ENCODE results near the gene ID3.
"Not testable (repeated sequence)": the region's sequence is repeated elsewhere in the genome, so short reads cannot be mapped to it uniquely, and the experiment has no call there.

Gene ID3

GRCh38 chr1:23554481-23555269, 4.6 kb downstream of the ID3 start:
- DNase-seq: peak; percentile 90
- H3K4me1 Mint-ChIP-seq (ENCODE audit: low read depth): peaks cover 56% of the 10 kb centered on the region
- peaks cover 18% of the 10 kb centered on the region for H3K36me3 Mint-ChIP-seq (ENCODE audit: low read depth)
- no peaks in the 10 kb centered on the region for H3K9me3 Mint-ChIP-seq
- H3K27me3 Mint-ChIP-seq: no peaks in the 10 kb centered on the region
- peak overlapping the region; percentile 92 for H3K27ac Mint-ChIP-seq
- peak overlapping the region; percentile 84 for H3K4me3 Mint-ChIP-seq

GRCh38 chr1:23554127-23554480, 5.2 kb downstream of the ID3 start:
- Mint-ChIP-seq H3K27ac (peak overlapping the region; percentile 86), H3K9me3 (no peaks in the 10 kb centered on the region), H3K4me3 (peak overlapping the region; percentile 78)

GRCh38 chr1:23553231-23554126, 5.8 kb downstream of the ID3 start:
- Mint-ChIP-seq H3K4me1 (ENCODE audit: low read depth) (peaks cover 50% of the 10 kb centered on the region), H3K9me3 (no peaks in the 10 kb centered on the region), H3K4me3 (peak overlapping the region; percentile 78), H3K27me3 (no peaks in the 10 kb centered on the region), H3K27ac (peak overlapping the region; percentile 86), H3K36me3 (ENCODE audit: low read depth) (peaks cover 12% of the 10 kb centered on the region)
- DNase-seq: no peak

More at GRCh38 chr1:23554127-23554480, 5.2 kb downstream of the ID3 start:
- peaks cover 16% of the 10 kb centered on the region for H3K36me3 Mint-ChIP-seq (ENCODE audit: low read depth)
- H3K4me1 Mint-ChIP-seq (ENCODE audit: low read depth): peaks cover 53% of the 10 kb centered on the region
- DNase-seq: no peak
- no peaks in the 10 kb centered on the region for H3K27me3 Mint-ChIP-seq

GRCh38 chr1:23551849-23552248, 7.5 kb downstream of the ID3 start:
- Mint-ChIP-seq H3K4me3 (no peak overlapping the region), H3K27me3 (no peaks in the 10 kb centered on the region), H3K9me3 (no peaks in the 10 kb centered on the region), H3K36me3 (ENCODE audit: low read depth) (no peaks in the 10 kb centered on the region), H3K27ac (no peak overlapping the region), H3K4me1 (ENCODE audit: low read depth) (peaks cover 37% of the 10 kb centered on the region)
- DNase-seq: no peak

- H3K27ac Mint-ChIP-seq: no peak overlapping the region
- no peaks in the 10 kb centered on the region for H3K27me3 Mint-ChIP-seq
- H3K36me3 Mint-ChIP-seq (ENCODE audit: low read depth): no peaks in the 10 kb centered on the region
- no peak overlapping the region for H3K4me3 Mint-ChIP-seq
- peak; percentile 33 for DNase-seq
- H3K9me3 Mint-ChIP-seq: no peaks in the 10 kb centered on the region
- peaks cover 15% of the 10 kb centered on the region for H3K4me1 Mint-ChIP-seq (ENCODE audit: low read depth)
These were observed 10.6 kb downstream of the ID3 start for GRCh38 chr1:23548704-23549143.

GRCh38 chr1:23546897-23547584, 12.3 kb downstream of the ID3 start:
- Mint-ChIP-seq H3K4me1 (ENCODE audit: low read depth) (peaks cover 8% of the 10 kb centered on the region), H3K9me3 (no peaks in the 10 kb centered on the region), H3K4me3 (no peak overlapping the region)

GRCh38 chr1:23545851-23546250, 13.4 kb downstream of the ID3 start:
- H3K36me3 Mint-ChIP-seq (ENCODE audit: low read depth): no peaks in the 10 kb centered on the region
- no peak for DNase-seq
- H3K27ac Mint-ChIP-seq: no peak overlapping the region
- H3K9me3 Mint-ChIP-seq: no peaks in the 10 kb centered on the region
- peaks cover 6% of the 10 kb centered on the region for H3K4me1 Mint-ChIP-seq (ENCODE audit: low read depth)
- H3K27me3 Mint-ChIP-seq: no peaks in the 10 kb centered on the region
- H3K4me3 Mint-ChIP-seq: no peak overlapping the region

More at GRCh38 chr1:23546897-23547584, 12.3 kb downstream of the ID3 start:
- peak overlapping the region; percentile 55 for H3K27ac Mint-ChIP-seq
- H3K36me3 Mint-ChIP-seq (ENCODE audit: low read depth): no peaks in the 10 kb centered on the region
- DNase-seq: no peak
- no peaks in the 10 kb centered on the region for H3K27me3 Mint-ChIP-seq

GRCh38 chr1:23544444-23545389, 14.6 kb downstream of the ID3 start:
- no peaks in the 10 kb centered on the region for H3K27me3 Mint-ChIP-seq
- no peak overlapping the region for H3K27ac Mint-ChIP-seq
- DNase-seq: peak; percentile 81
- H3K4me1 Mint-ChIP-seq (ENCODE audit: low read depth): peaks cover 11% of the 10 kb centered on the region
- H3K36me3 Mint-ChIP-seq (ENCODE audit: low read depth): no peaks in the 10 kb centered on the region
- no peaks in the 10 kb centered on the region for H3K9me3 Mint-ChIP-seq
- no peak overlapping the region for H3K4me3 Mint-ChIP-seq

GRCh38 chr1:23543707-23544443, 15.4 kb downstream of the ID3 start:
- no peaks in the 10 kb centered on the region for H3K27me3 Mint-ChIP-seq
- no peaks in the 10 kb centered on the region for H3K36me3 Mint-ChIP-seq (ENCODE audit: low read depth)
- DNase-seq: no peak
- peaks cover 14% of the 10 kb centered on the region for H3K4me1 Mint-ChIP-seq (ENCODE audit: low read depth)
- H3K4me3 Mint-ChIP-seq: no peak overlapping the region
- H3K9me3 Mint-ChIP-seq: no peaks in the 10 kb centered on the region
- no peak overlapping the region for H3K27ac Mint-ChIP-seq

- not testable (repeated sequence) for H3K36me3 Mint-ChIP-seq (ENCODE audit: low read depth); H3K27me3 Mint-ChIP-seq; DNase-seq; H3K4me3 Mint-ChIP-seq; H3K9me3 Mint-ChIP-seq; H3K27ac Mint-ChIP-seq
- peaks cover 14% of the 10 kb centered on the region for H3K4me1 Mint-ChIP-seq (ENCODE audit: low read depth)
These were observed 16.4 kb downstream of the ID3 start for GRCh38 chr1:23542940-23543339.

- Mint-ChIP-seq H3K4me3 (peak overlapping the region; percentile 39), H3K27me3 (no peaks in the 10 kb centered on the region), H3K27ac (peak overlapping the region; percentile 55), H3K4me1 (ENCODE audit: low read depth) (peaks cover 22% of the 10 kb centered on the region), H3K36me3 (ENCODE audit: low read depth) (no peaks in the 10 kb centered on the region), H3K9me3 (no peaks in the 10 kb centered on the region)
- peak; percentile 94 for DNase-seq
These were observed 19.5 kb downstream of the ID3 start for GRCh38 chr1:23539698-23540266.

GRCh38 chr1:23537296-23537973, 21.9 kb downstream of the ID3 start:
- Mint-ChIP-seq H3K4me1 (ENCODE audit: low read depth) (peaks cover 34% of the 10 kb centered on the region), H3K9me3 (no peaks in the 10 kb centered on the region), H3K27ac (no peak overlapping the region), H3K4me3 (no peak overlapping the region), H3K36me3 (ENCODE audit: low read depth) (no peaks in the 10 kb centered on the region), H3K27me3 (no peaks in the 10 kb centered on the region)
- no peak for DNase-seq

Data from activated T-cell treated with anti-CD3 and anti-CD28 coated beads, Interleukin-2, amount 50 U/mL, for 24 hours (primary cell).